GM19023 (cell line): Measurements from ENCODE around the gene POMP.

ENCODE experiments used
- ATAC-seq: cut with Tn5 transposase; IDR thresholded peaks from one replicate; pipeline ENCODE4 v1.9.1; 2021; ENCODE audit warnings: mild to moderate bottlenecking, moderate library complexity; ENCODE audit not compliant: unreplicated experiment

Gene POMP

GRCh38 chr13:28658796-28659620 is at the start of gene POMP:
POMP (plus strand) TSS chr13:28659130; CDS start chr13:28659185, 55 bp downstream.
- ATAC-seq, result peak; percentile 94

GRCh38 chr13:28609381-28609780 is 49.5 kb upstream of the POMP start:
- no peak for ATAC-seq

- ATAC-seq, result no peak
Observed at GRCh38 chr13:28609926-28610325, 49.0 kb upstream of the POMP start.

GRCh38 chr13:28610996-28611395 is 47.9 kb upstream of the POMP start:
- no peak for ATAC-seq

GRCh38 chr13:28611654-28612131 is 47.2 kb upstream of the POMP start:
- ATAC-seq, result no peak

GRCh38 chr13:28613562-28613961 is 45.4 kb upstream of the POMP start:
- no peak for ATAC-seq

- ATAC-seq, result no peak
Observed at GRCh38 chr13:28615916-28616446, 42.9 kb upstream of the POMP start.

GRCh38 chr13:28618230-28618994 is 40.5 kb upstream of the POMP start:
- ATAC-seq, result no peak

GRCh38 chr13:28620011-28620830 is 38.7 kb upstream of the POMP start:
- ATAC-seq, result no peak

GRCh38 chr13:28621449-28621848 is 37.5 kb upstream of the POMP start:
- ATAC-seq, result no peak

GRCh38 chr13:28622286-28622685 is 36.6 kb upstream of the POMP start:
- ATAC-seq, result no peak

- ATAC-seq, result no peak
Observed at GRCh38 chr13:28623782-28624706, 34.9 kb upstream of the POMP start.

- no peak for ATAC-seq
Observed at GRCh38 chr13:28624707-28625432, 34.1 kb upstream of the POMP start.

- ATAC-seq, result no peak
Observed at GRCh38 chr13:28626266-28626665, 32.7 kb upstream of the POMP start.

- ATAC-seq, result no peak
Observed at GRCh38 chr13:28628241-28628640, 30.7 kb upstream of the POMP start.

GRCh38 chr13:28630869-28631268 is 28.1 kb upstream of the POMP start:
- no peak for ATAC-seq

GRCh38 chr13:28631801-28632200 is 27.1 kb upstream of the POMP start:
- ATAC-seq, result no peak

- no peak for ATAC-seq
Observed at GRCh38 chr13:28636069-28636468, 22.9 kb upstream of the POMP start.

GRCh38 chr13:28636677-28637317 is 22.1 kb upstream of the POMP start:
- no peak for ATAC-seq
